Osteoblast (primary cell): ENCODE results near the gene TTN. TPM values are rescaled to one million over a fixed set of nuclear protein-coding genes. Genes with fewer than 3 reads are reported as not detected.

Experiments
- DNase-seq: peaks from one replicate; pipeline ENCODE4 v3.0.0; 2011; ENCODE audit warnings: low spot score, mixed read lengths; ENCODE audit not compliant: insufficient read length; ENCODE audit errors: missing footprints
- H2AFZ ChIP-seq: 2 replicates; pipeline ENCODE4 v1.6.0; 2011; ENCODE audit warnings: mild to moderate bottlenecking, low read length
- H3K27ac ChIP-seq: 2 replicates; pipeline ENCODE4 v1.5.1; 2011; ENCODE audit warnings: mild to moderate bottlenecking, low read depth, low read length, moderate library complexity
- H3K27me3 ChIP-seq: 2 replicates; pipeline ENCODE4 v1.6.0; 2012; ENCODE audit warnings: mild to moderate bottlenecking, control low read depth, inconsistent platforms, low read length, moderate library complexity; ENCODE audit not compliant: insufficient read depth
- H3K36me3 ChIP-seq: 2 replicates; pipeline ENCODE4 v1.5.1; 2011; ENCODE audit warnings: mild to moderate bottlenecking, low read length, control low read depth, moderate library complexity; ENCODE audit not compliant: insufficient read depth
- H3K4me1 ChIP-seq: 2 replicates; pipeline ENCODE4 v1.5.1; 2011; ENCODE audit warnings: mild to moderate bottlenecking, low read length, control low read depth, moderate library complexity; ENCODE audit not compliant: insufficient read depth
- H3K4me2 ChIP-seq: 2 replicates; pipeline ENCODE4 v1.6.0; 2011; ENCODE audit warnings: mild to moderate bottlenecking, low read length; ENCODE audit not compliant: insufficient read depth
- H3K4me3 ChIP-seq: fragments of 200-600 bp; sonication (generic); 3 replicates; pipeline ENCODE4 v1.5.1; 2012; ENCODE audit warnings: mild to moderate bottlenecking, low read length, inconsistent platforms; ENCODE audit not compliant: insufficient read depth
- H3K79me2 ChIP-seq: 2 replicates; pipeline ENCODE4 v1.6.0; 2012; ENCODE audit warnings: mild to moderate bottlenecking, low read length, control low read depth, inconsistent platforms; ENCODE audit not compliant: insufficient read depth
- H3K9me3 ChIP-seq: 2 replicates; pipeline ENCODE4 v1.5.1; 2011; ENCODE audit warnings: low read depth, low read length, control low read depth
- H4K20me1 ChIP-seq: 2 replicates; pipeline ENCODE4 v1.6.0; 2012; ENCODE audit warnings: mild to moderate bottlenecking, low read length, control low read depth; ENCODE audit not compliant: insufficient read depth
- CTCF ChIP-seq: IDR thresholded peaks from 2 replicates; pipeline ENCODE4 v1.5.1; 2011; ENCODE audit warnings: mild to moderate bottlenecking, low read depth, low read length, moderate library complexity; ENCODE audit errors: extremely low read depth
- total RNA-seq: library from RNA; depleted of rRNA; stranded (reverse); fragments of >200 nt; gene quantifications from 2 replicates; pipeline ENCODE4 v1.2.3, GENCODE V29; 2012

Gene TTN
- total RNA-seq, 1 donor = under 0.01 TPM

GRCh38 chr2:178718283-178718682 lies 88.9 kb downstream of the TTN start:
- no peak overlapping the region for H3K4me3 ChIP-seq
- TF ChIP-seq CTCF = no peak
- H2AFZ ChIP-seq = no peak overlapping the region
- no peaks in the 10 kb centered on the region for H3K36me3 ChIP-seq
- no peaks in the 10 kb centered on the region for H3K9me3 ChIP-seq
- H3K79me2 ChIP-seq = no peaks in the 10 kb centered on the region
- no peaks in the 10 kb centered on the region for H4K20me1 ChIP-seq
- H3K4me2 ChIP-seq = no peak overlapping the region
- H3K27me3 ChIP-seq = no peaks in the 10 kb centered on the region
- no peaks in the 10 kb centered on the region for H3K4me1 ChIP-seq
- no peak for DNase-seq
- H3K27ac ChIP-seq = no peak overlapping the region

- Histone ChIP-seq H3K9me3 (no peaks in the 10 kb centered on the region), H3K4me1 (no peaks in the 10 kb centered on the region), H3K27ac (no peak overlapping the region), H3K4me2 (no peak overlapping the region), H2AFZ (no peak overlapping the region), H3K4me3 (no peak overlapping the region), H3K79me2 (no peaks in the 10 kb centered on the region), H3K36me3 (no peaks in the 10 kb centered on the region), H4K20me1 (no peaks in the 10 kb centered on the region), H3K27me3 (no peaks in the 10 kb centered on the region)
- DNase-seq = no peak
- no peak for TF ChIP-seq CTCF
Measured at GRCh38 chr2:178716394-178716793, 90.8 kb downstream of the TTN start.

GRCh38 chr2:178715366-178715765 lies 91.9 kb downstream of the TTN start:
- H3K79me2 ChIP-seq = no peaks in the 10 kb centered on the region
- TF ChIP-seq CTCF = no peak
- no peaks in the 10 kb centered on the region for H3K27me3 ChIP-seq

GRCh38 chr2:178707476-178707875 lies 99.7 kb downstream of the TTN start:
- no peak for DNase-seq
- no peak overlapping the region for H3K4me2 ChIP-seq
- H3K27me3 ChIP-seq = no peaks in the 10 kb centered on the region
- H2AFZ ChIP-seq = no peak overlapping the region
- no peak for TF ChIP-seq CTCF
- H3K79me2 ChIP-seq = no peaks in the 10 kb centered on the region
- no peaks in the 10 kb centered on the region for H3K9me3 ChIP-seq
- no peak overlapping the region for H3K4me3 ChIP-seq
- H3K27ac ChIP-seq = no peak overlapping the region
- no peaks in the 10 kb centered on the region for H3K4me1 ChIP-seq
- H3K36me3 ChIP-seq = no peaks in the 10 kb centered on the region
- H4K20me1 ChIP-seq = no peaks in the 10 kb centered on the region

More at GRCh38 chr2:178715366-178715765, 91.9 kb downstream of the TTN start:
- DNase-seq = no peak
- Histone ChIP-seq H3K9me3 (no peaks in the 10 kb centered on the region), H3K4me2 (no peak overlapping the region), H3K4me1 (no peaks in the 10 kb centered on the region), H3K4me3 (no peak overlapping the region), H2AFZ (no peak overlapping the region), H3K27ac (no peak overlapping the region), H3K36me3 (no peaks in the 10 kb centered on the region), H4K20me1 (no peaks in the 10 kb centered on the region)
